HepG2 (cell line): Measurements from ENCODE around the gene STXBP2. TPM values are rescaled to one million over a fixed set of nuclear protein-coding genes. Genes with fewer than 3 reads are reported as not detected.

Experiments
- ATF7 ChIP-seq, 2 experiments: fragments of 450-650 bp in 1 of 2; sonication (generic) in 1 of 2; formaldehyde crosslinking in 1 of 2; IDR thresholded peaks; 2 replicates each; pipeline versions ENCODE4 v1.4.0 to v1.6.1; 2016 to 2020; ENCODE audit warnings: antibody characterized with exemption in 1 of 2, mild to moderate bottlenecking in 1 of 2, missing genetic modification reagents in 1 of 2
- CERS6 ChIP-seq: sonication (generic); formaldehyde crosslinking; IDR thresholded peaks from 2 replicates; pipeline ENCODE4 v1.5.0; 2020; ENCODE audit warnings: missing genetic modification reagents
- CREB3 ChIP-seq: sonication (generic); formaldehyde crosslinking; IDR thresholded peaks from 2 replicates; pipeline ENCODE4 v1.5.0; 2020; ENCODE audit warnings: missing genetic modification reagents
- HIVEP1 ChIP-seq: sonication (generic); formaldehyde crosslinking; IDR thresholded peaks from 2 replicates; pipeline ENCODE4 v1.4.0; 2020; ENCODE audit warnings: mild to moderate bottlenecking, missing genetic modification reagents
- HNRNPH1 ChIP-seq: fragments of 200-400 bp; formaldehyde crosslinking; optimal IDR thresholded peaks from 2 replicates; pipeline ENCODE3; 2017; ENCODE audit warnings: mild to moderate bottlenecking, low read depth, low read length
- IRX3 ChIP-seq: sonication (generic); formaldehyde crosslinking; IDR thresholded peaks from 2 replicates; pipeline ENCODE4 v1.8.1; 2023; ENCODE audit warnings: mild to moderate bottlenecking, low read depth, missing genetic modification reagents, borderline replicate concordance
- MTERF4 ChIP-seq: sonication (generic); formaldehyde crosslinking; IDR thresholded peaks from 2 replicates; pipeline ENCODE4 v1.8.0; 2023; ENCODE audit warnings: mild to moderate bottlenecking, missing genetic modification reagents
- NFYB ChIP-seq: sonication (generic); formaldehyde crosslinking; IDR thresholded peaks from 2 replicates; pipeline ENCODE4 v1.4.0; 2020; ENCODE audit warnings: missing genetic modification reagents
- RELA ChIP-seq: sonication (generic); formaldehyde crosslinking; IDR thresholded peaks from 2 replicates; pipeline ENCODE4 v1.4.0; 2020; ENCODE audit warnings: missing genetic modification reagents
- TARDBP ChIP-seq: sonication (generic); formaldehyde crosslinking; IDR thresholded peaks from 2 replicates; pipeline ENCODE4 v1.8.0; 2022; ENCODE audit warnings: mild to moderate bottlenecking, missing genetic modification reagents
- TBP ChIP-seq: sonication (generic); formaldehyde crosslinking; IDR thresholded peaks from 2 replicates; pipeline ENCODE4 v1.5.0; 2020; ENCODE audit warnings: missing genetic modification reagents
- TCF7 ChIP-seq: sonication (generic); IDR thresholded peaks from 2 replicates; pipeline ENCODE4 v1.6.1; 2016; ENCODE audit warnings: antibody characterized with exemption, low read depth
- THAP11 ChIP-seq: IDR thresholded peaks from 2 replicates; pipeline ENCODE4 v1.6.1; 2016; ENCODE audit warnings: missing biosample characterization, missing genetic modification reagents
- TOPORS ChIP-seq: sonication (generic); formaldehyde crosslinking; IDR thresholded peaks from 2 replicates; pipeline ENCODE4 v1.8.0; 2023; ENCODE audit warnings: mild to moderate bottlenecking, missing genetic modification reagents
- ZBTB10 ChIP-seq: sonication (generic); formaldehyde crosslinking; IDR thresholded peaks from 2 replicates; pipeline ENCODE4 v1.4.0; 2020; ENCODE audit warnings: missing genetic modification reagents, borderline replicate concordance
- ZBTB7B ChIP-seq: sonication (generic); formaldehyde crosslinking; IDR thresholded peaks from 2 replicates; pipeline ENCODE4 v1.4.0; 2020; ENCODE audit warnings: missing genetic modification reagents
- ZMYM2 ChIP-seq: sonication (generic); formaldehyde crosslinking; IDR thresholded peaks from 2 replicates; pipeline ENCODE4 v1.8.0; 2022; ENCODE audit warnings: mild to moderate bottlenecking, missing genetic modification reagents
- ZNF431 ChIP-seq: sonication (generic); formaldehyde crosslinking; IDR thresholded peaks from 2 replicates; pipeline ENCODE4 v1.9.0; 2022; ENCODE audit warnings: missing genetic modification reagents, low read depth, mild to moderate bottlenecking, borderline replicate concordance
- ZNF441 ChIP-seq: sonication (generic); formaldehyde crosslinking; IDR thresholded peaks from 2 replicates; pipeline ENCODE4 v1.7.0; 2021; ENCODE audit warnings: missing genetic modification reagents, borderline replicate concordance
- ZNF468 ChIP-seq: sonication (generic); formaldehyde crosslinking; IDR thresholded peaks from 2 replicates; pipeline ENCODE4 v1.8.0; 2022; ENCODE audit warnings: mild to moderate bottlenecking, moderate library complexity, missing genetic modification reagents
- ZNF607 ChIP-seq: sonication (generic); formaldehyde crosslinking; IDR thresholded peaks from 2 replicates; pipeline ENCODE4 v1.5.1; 2020; ENCODE audit warnings: missing genetic modification reagents, mild to moderate bottlenecking, borderline replicate concordance
- ZNF800 ChIP-seq: sonication (generic); formaldehyde crosslinking; IDR thresholded peaks from 2 replicates; pipeline ENCODE4 v1.4.0; 2020; ENCODE audit warnings: missing genetic modification reagents
- polyA plus RNA-seq, 8 experiments: library from polyadenylated mRNA; depleted of rRNA in 3 of 8; stranded (reverse) in 7 of 8; unstranded in 1 of 8; fragments of >200 nt; fragmentation: Illumina TruSeq in 4 of 8; extraction: Trizol in 4 of 8; gene quantifications; 2 replicates each; pipeline versions ENCODE4 v1.2.1 to v1.2.3, GENCODE V29; 2011 to 2016; ENCODE audit warnings: low read depth in 4 of 8, missing spikeins in 1 of 8, mixed read lengths in 1 of 8; ENCODE audit not compliant: insufficient read depth in 1 of 8
- total RNA-seq, 5 experiments: library from RNA; depleted of rRNA; stranded (reverse); fragments of >200 nt; fragmentation: Illumina TruSeq; extraction: Trizol; gene quantifications; 2 replicates each; pipeline ENCODE4 v1.2.3, GENCODE V29; 2016; ENCODE audit warnings: low read depth in 1 of 5

The STXBP2 gene
- total and polyA plus RNA-seq, 2 of the 13 experiments (the other 11 are each of a cell fraction or from before 2014, with no cell fraction given), result 22.8 to 40.1 TPM

- TF ChIP-seq ATF7 (IDR thresholded peaks at IDR 0.05) (no peak), ATF7 (CRISPR knock-in tag; IDR thresholded peaks at IDR 0.05) (no peak; the same call in 1 of the 2 replicates), HNRNPH1 (no peak), ZNF800 (CRISPR knock-in tag) (no peak), ZNF468 (CRISPR knock-in tag) (no peak), TOPORS (CRISPR knock-in tag) (peak; percentile 50; the same call in 1 of the 2 replicates), ZNF607 (CRISPR knock-in tag) (peak; percentile 62; the same call in 1 of the 2 replicates), HIVEP1 (CRISPR knock-in tag) (0 out of 2 replicates have a peak, but pooled peaks have one; percentile 21), ZBTB10 (CRISPR knock-in tag) (no peak), ZNF431 (CRISPR knock-in tag) (0 out of 2 replicates have a peak, but pooled peaks have one; percentile 61), TCF7 (no peak), ZNF441 (CRISPR knock-in tag) (no peak; the same call in 1 of the 2 replicates), MTERF4 (peak; percentile 69; the same call in 1 of the 2 replicates), THAP11 (CRISPR knock-in tag) (peak; percentile 27; the same call in 1 of the 2 replicates), IRX3 (CRISPR knock-in tag) (0 out of 2 replicates have a peak, but pooled peaks have one; percentile 60), CREB3 (CRISPR knock-in tag) (no peak), TARDBP (CRISPR knock-in tag) (no peak; the same call in 1 of the 2 replicates), ZBTB7B (no peak), RELA (CRISPR knock-in tag) (no peak), TBP (no peak), ZMYM2 (CRISPR knock-in tag) (peak; percentile 89), CERS6 (CRISPR knock-in tag) (peak; percentile 30; the same call in 1 of the 2 replicates), NFYB (no peak)
Observed at GRCh38 chr19:7636691-7637373, at the start of gene STXBP2 (continued).
